ENCODE data around the gene RASAL2.
"Not testable (repeated sequence)": the region's sequence is repeated elsewhere in the genome, so short reads cannot be mapped to it uniquely, and the experiment has no call there.

The RASAL2 gene

DNA sequence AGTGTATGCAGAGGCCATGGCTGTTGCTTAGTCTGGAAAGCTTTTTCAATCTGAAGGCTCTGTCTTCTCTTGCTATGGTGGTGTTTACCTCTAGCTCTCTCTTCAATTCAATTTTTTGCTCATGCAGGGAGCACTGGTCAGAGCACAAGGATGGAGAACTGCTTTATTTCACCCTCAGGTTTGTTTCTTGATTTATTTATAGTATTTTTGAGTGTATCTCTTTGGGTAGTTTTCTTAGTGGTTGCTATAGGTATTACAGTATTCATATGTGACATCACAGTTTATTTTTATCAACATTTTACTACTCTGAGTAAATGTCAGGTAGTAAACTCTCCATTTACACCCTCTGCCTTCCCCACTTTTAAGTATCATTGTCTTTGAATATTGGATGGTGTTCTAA, 147.9 kb downstream of the RASAL2 start:
- no peak for DNase-seq

DNA sequence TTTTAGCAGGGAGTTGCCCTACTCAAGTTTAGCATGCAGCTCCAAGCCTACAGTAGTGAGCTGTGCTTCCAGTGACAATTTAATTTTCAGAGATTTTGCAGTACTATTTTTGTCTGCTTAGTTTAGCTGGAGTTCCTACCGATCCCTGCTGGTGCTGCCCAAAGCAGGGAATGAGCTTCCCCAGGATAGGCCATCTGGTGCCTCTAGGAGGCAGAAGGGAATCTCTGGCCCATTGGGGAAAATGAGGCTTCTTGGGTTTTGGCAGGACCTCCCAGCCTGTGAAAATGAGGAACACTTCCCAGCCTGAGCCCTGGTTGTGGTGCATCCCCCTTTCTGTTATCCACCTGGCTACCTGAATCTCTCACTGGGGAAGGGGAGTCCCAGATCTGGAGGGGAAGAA, 149.2 kb downstream of the RASAL2 start:
- no peak for DNase-seq

DNA sequence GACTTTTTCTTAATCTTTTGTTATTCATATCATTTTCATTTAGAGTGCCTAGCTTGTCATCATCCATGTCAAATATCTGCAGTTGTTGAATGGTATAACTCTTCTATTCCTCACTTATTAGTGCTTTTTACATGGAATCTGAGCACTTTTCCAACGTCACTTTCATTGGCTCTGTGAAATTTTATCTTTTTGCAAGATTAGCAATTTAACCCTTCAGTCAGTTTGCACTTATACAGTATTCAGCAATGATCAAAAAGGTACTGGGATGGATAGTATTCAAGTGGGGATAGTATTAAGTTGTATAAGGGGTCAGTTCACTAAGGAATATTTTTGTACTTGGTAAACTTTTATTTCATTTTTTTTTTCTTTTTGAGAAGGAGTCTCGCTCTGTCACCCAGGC, 150.0 kb downstream of the RASAL2 start:
- no peak for DNase-seq

DNA sequence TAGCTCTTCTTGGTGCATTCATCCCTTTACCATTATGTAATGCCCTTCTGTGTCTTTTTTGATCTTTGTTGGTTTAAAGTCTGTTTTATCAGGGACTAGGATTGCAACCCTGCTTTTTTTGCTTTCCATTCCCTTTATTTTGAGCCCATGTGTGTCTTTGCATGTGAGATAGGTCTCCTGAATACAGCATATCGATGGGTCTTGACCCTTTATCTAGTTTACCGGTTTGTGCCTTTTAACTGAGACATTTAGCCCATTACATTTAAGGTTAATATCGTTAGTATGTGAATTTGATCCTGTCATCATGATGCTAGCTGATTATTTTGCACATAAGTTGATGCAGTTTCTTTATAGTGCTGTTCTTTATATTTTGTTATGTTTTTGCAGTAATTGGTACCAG, 154.4 kb downstream of the RASAL2 start:
- not testable (repeated sequence) for DNase-seq

DNA sequence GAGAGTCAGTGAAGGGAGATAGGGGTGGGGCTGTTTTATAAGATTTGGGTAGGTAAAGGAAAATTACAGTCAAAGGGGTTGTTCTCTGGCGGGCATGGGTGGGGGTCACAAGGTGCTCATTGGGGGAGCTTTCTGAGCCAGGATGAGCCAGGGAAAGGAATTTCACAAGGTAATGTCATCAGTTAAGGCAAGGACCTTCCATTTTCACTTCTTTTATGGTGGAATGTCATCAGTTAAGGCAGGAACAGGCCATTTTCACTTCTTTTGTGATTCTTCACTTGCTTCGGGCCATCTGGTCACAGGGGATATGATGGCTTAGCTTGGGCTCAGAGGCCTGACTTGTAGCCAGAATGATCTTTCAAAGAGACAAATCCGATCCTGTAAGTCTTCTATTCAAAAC, 159.7 kb downstream of the RASAL2 start:
- not testable (repeated sequence) for DNase-seq

DNA sequence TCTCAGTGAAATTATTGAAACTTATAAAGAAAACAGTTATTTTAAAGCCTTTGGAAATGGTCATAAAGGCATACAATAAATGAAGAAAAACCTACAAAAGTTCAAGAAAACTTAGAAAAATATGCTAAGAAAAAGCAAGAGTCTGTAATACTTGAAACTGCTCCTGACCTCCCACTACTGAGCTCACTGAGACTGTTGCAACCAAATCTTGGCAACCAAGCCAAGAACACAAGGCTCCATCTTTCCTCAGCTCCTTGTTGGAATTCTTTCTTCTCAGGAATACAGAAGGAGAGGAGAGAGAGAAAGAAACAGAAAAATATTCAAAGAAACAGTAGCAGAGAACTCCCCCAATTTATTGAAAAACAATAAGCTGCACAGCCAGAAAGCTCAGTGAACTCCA, 160.5 kb downstream of the RASAL2 start:
- DNase-seq = no peak

DNA sequence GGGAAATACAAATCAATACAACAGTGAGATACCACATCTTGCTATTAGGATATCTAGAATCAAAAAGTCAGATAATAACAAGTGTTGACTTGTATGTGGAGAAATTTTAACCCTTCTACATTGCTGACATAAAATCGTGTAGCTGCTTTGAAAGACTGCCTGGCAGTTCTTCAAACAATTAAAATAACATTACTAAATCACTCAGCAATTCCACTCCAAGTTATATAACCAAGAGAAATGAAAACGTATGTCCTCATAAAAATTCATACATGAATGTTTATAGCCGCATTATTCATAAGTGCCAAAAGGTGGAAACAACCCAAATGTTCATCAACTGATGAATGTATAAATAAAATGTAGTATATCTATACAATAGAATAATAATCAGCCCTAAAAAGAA, 164.6 kb downstream of the RASAL2 start:
- DNase-seq = no peak

DNA sequence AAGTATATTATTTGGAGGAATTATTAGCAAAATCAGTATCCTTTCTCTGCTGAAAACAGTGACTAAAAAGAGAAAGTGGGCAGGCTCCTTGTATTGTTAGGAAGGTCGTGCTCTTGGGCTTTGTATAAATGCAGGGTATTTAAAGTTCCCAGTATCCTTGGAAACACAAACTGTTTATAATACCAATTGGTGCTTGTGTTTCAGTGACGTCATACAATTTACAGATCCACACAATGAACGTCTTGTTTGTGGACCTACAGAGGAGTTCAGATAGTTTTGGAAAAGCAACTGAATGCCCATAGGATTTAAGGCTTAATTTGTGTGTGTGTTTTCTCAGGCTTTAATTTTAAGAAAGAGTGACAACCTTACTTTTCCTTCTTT, 168.2 kb downstream of the RASAL2 start:
- no peak for DNase-seq

DNA sequence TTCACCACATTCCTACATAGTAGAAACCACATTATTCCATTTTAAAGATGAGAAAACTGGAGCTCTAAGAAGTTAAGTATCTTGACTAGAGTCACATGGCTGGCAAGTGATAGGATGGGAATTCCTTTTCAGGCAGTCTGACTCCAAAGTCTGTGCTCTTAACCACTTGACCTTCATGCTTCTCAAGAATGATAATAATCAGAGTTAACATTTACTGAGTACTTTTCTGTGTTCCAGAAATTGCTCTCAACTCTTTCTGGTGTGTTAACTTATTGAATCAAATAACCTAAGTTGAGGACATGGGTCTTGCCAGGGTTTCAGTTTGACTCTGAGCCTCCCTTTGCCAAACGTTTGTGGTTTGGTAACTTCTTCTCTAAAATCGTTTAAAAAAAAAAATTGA, 169.4 kb downstream of the RASAL2 start:
- DNase-seq = no peak

DNA sequence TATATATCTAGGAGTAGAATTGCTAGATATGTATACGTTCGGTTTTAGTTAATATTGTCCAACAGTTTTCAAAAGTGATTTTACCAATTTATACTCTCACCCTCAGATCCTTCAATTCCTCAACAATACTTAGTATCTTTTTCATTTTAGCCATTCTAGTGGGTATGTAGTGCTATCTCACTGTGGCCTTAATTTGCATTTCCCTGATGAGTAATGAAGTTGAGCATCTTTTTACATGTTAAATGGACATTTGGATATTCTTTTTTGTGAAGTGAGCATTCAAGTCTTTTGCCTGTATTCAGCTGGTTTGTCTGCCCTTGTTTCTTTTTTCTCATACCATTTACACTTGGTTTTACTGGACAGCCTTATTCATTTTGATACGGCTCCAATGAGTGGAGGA, 172.2 kb downstream of the RASAL2 start:
- no peak for DNase-seq

DNA sequence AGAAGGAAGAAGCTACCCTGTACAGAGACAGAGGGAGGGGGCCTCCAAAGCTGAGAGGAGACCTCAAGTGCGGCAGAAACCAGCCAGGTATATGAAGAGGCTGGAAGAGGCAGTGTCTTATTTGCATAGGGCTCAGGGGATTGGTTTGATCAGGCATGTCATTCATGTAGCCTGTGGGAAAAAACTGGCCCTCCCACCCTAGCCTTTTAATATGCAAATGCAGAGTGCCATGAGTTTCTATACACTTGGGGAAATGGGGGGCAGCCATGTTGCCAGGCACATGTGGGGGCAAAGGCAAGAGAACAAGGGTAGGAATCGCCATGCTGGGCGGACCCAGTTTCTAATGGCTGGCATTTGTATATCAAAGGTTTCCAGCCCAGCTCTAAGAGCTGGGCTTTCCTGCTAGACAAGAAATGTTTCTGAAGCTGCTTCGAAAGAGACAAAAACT, 172.7 kb downstream of the RASAL2 start:
- DNase-seq = no peak

DNA sequence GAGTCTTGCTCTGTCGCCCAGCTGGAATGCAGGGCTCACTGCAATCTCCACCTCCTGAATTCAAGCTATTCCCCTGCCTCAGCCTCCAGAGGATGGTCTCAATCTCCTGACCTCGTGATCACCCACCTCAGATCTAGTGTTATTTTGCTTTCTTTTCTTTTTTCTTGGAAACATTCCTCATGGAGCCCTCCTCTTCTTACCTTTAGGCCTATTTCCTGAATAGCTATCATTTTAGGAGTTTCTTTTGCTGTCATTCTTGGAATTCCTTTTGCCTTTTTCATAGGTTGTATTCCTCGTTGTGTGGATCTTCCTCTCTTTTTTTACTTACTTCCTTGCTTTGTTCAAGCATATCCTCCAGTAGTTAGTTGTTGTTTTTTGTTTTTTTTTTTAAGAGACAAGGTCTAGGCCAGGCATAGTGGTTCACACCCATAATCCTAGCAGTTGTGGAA, 173.8 kb downstream of the RASAL2 start:
- DNase-seq = no peak

DNA sequence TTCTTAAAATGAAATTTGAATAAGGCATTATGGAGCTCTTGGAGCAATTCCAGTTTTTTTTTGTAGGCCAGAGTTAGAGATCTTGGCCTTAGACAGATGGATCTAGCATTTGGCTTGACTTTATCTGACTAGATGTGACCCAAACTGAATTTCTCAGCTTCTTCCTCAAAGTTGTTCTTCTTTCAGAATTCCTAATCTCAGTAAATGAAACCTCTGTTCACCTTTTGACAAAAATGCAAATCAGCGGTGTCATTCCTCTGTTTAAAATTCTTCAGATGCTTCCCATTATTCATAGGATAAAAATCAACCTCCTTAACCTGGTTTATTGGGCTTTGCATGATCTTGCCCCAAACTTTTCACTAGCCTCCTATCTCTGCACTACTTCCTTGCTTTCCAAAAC, 177.6 kb downstream of the RASAL2 start:
- DNase-seq = no peak

DNA sequence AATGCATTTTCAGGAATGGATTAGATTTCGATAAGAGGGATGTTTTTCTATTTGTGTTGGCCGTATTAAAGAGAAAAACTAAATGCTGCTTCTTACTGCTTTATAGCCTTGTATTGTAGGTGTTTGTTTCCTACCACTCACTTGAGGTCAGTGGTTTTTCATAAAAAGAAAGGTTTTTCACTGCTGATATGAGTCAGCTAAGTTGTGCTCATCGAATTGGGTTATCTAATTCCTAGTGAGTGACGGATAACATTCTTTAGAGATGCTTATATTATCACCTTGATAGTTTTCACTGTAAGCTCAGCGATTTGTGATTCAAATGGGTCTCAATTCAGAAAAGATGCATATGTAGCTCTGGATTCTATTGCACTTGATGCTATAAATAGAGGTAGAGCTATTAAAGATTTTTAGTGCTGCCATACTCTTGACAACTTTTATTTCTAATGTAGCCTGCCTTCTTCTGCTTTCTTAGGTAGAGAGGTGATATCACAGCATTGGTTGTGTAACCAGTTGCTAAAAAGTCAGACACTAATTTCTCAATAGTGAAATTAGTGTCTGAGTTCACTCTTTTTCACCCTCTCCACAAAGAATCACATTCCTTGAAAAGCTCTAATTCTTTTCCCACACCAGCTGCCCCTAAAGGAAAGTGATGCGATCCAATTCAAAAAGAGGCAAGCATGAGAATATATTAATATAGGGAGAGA, 180.0 kb downstream of the RASAL2 start:
- DNase-seq = no peak

DNA sequence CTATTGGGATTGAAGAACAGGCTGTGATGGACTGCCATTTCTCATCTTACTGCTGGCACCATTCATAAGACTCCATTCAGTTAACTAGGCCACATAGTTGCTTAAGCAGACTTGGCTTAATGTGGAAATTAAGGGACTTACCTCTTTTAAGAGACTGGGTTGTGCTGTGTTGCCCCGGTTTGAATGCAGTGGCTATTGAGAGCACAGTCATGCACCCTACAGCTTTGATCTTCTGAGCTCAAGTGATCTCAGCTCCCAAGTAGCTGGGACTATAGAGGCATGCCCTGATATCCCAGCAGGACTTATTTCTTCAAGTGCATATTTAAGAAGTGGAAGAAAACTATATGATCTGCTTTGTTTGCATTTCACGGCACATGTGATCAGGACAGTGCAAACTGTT, 181.1 kb downstream of the RASAL2 start:
- no peak for DNase-seq

DNA sequence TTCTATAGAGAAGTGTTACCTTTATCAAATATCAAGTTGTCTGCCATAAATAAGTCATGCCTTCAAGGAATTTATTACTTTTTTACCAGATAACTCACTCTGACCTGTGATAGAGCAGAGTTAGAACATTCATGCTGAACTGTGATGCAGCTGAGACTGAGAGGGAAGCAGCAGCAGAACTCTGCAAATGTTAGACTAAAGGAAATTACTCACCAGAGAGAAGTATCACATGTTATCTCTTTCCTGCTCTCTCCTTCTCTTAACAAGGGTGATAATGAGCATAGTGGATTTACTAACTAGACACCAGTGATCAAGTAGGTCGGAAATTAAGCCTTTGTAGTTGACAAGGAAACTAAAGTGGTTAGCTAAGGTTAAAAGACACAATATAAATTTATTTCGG, 181.6 kb downstream of the RASAL2 start:
- DNase-seq = no peak

DNA sequence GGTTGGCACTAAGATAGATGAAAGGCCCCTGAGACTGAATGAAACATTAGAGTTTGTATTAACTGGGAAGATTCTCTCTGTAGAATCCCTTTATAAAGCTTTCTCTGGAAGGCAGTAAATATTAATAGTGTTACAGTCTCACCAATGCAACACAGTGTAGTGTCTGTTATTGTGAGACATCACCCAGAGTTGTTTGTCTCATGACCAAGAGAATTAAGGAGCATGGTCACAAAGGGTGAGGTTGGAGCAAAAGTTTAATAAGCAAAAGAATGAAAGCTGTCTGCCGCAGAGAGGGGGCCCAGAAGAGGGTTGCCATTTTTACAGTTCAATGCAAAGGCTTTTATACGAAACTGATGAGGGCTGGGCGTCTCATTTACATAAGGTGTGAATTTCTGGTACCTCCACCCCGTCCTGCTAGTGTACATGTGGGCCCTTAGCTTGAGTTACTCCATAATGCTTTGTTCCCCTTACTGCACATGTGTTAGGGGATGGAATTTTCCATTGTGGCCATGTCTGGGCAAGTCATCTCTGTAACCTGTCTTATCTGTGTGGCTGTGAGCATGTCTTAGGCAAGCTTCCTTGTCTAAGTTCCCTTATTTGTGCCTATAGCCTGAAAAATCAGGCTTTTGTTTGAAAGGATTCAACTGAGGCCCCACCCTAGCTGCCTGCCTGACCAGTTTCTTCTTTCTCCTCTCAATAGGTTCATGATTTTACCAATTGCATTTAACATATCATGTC, 184.1 kb downstream of the RASAL2 start:
- DNase-seq = no peak

DNA sequence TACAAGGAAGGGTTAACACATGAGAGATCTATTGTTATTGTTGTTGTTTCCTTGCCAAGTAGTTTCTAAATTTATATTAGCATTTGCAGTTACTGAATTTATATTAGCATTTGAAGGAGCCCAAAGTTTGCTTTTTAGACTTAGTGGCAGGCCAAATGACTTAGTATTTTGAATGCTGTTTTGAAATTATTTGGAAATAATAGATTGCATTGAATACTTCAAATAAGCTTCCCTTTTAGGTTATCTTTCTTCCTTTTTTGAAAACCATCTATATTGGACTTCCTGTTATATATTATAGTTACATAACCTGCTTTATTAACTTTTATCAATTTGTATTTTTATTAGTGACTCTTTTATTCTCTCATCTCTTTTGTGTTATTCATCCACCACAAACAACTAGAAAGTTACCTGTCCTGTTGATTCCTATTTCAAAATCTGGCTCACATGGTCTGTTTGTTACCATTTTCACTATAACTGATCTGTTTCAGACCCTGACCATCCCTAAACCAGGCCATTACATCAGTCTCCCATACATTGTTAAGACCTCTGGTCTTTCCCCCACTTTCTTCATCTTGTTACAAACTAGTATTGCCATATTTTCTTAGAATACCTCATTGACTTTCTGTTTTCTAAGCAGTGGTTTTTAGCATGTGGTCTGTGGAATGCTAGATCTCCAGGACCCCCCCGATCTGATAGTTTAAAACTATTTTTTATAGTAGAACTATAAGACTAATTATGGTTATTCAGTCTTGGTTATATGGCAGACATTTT, 185.2 kb downstream of the RASAL2 start:
- no peak for DNase-seq

DNA sequence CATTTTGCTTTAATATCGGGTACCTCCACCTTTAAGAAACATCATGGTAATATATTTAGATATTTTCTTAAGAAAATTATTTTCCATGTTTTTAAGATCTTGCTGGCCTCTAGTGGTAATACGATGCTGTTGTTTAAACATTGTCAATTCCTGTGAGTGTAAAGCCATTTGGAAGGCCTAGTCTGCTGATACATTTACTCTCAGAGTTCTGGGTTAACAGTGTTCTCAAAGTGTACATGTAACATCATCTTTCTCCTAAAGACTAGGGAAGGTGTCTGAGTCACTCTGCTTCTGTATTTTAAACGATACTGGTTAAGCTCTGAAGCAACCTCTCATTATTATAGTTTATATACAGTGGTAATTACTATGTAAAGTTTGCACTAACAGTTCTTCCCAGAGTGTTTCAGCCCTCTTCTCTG, 189.1 kb downstream of the RASAL2 start:
- DNase-seq = no peak

DNA sequence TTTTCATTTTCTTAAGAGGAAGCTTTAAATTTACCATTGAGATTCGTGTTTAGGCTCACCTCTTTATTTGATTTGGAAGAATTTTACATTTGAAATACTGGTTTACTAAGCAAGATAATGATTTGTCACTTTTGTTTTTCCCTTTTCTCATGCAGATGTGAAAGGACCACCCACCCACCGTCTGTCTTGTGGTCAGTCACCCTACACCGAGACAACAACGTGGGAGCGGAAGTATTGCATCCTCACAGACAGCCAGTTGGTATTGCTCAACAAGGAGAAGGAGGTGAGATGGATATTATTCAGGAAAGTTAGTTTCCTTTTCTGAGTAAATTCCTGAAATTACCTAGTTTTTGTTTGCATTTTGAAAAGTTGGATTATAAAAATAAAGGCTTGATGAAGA, 189.5 kb downstream of the RASAL2 start:
- DNase-seq = no peak

DNA sequence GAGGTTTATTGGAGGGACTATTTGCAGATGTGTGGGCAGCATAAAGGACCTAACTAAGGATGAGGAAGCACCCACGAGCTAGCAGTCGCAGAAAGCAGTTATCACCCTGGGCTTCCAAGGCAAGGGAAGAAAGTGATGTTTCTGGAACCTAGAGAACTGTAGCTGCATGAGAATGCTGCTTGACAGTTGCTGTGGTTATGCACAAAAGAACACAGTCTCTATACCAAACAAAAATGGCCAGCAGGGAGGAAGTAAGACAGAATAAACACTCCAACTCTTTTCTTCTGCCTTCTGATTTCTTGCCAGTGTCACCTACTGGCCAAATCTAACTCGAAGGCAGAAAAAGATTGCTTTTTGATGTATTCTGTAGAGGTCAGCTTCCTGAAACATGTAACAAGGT, 190.2 kb downstream of the RASAL2 start:
- DNase-seq = no peak

DNA sequence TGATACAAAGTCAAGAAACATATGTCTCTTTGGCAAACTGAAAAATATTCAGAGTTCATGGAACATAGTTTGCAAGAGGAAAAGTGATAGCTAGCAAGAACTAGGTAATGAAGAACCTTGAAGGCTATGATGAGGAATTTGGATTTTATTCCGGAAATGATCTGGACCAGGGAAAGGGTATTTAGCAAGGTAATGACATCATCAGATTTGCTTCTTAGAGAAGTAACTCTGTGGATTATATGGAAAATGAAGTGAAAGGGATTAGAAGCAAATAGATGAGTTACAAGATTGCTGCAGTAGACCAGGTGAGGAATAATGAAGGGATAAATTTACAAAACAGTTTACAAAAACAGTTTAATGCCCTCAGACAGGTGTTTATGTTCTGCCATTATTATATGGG, 197.3 kb downstream of the RASAL2 start:
- DNase-seq = no peak

DNA sequence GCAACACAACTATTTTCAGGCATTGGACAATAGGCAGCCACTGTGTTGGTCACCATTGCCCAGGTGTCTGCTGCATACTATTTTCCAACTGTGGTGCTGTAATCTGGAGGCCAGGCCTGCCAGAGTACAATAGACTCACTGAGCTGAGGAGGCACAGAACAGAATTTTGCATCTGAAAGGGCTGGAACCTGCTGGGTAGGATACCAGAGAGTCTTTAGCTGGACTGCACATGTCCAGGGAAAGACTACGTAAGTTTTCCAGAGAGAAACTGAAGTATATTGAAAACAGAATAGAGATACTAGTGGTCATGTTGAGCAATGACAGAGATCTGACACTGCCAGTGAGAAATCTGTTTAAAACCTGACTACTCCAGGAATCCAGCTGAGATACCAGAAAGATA, 200.8 kb downstream of the RASAL2 start:
- DNase-seq = no peak

DNA sequence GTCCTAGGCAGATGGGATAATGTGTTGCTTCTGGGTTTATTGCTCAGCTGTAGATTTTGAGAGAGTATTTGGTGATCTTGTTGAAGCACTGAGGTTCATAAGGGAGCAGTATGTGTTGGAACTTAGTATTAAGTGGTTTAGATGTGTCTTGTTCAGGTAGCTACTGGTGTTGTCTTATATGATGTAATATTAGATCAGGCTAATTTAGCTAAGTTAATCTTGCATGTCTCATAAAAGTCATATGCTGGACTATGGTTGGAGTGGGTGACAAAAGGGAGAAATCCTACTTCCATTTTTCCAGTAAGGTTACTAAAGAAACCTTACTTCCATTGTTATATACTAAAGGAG, 206.4 kb downstream of the RASAL2 start:
- DNase-seq = no peak

Measured in CD4-positive, alpha-beta T cell treated with Interleukin-15 for 1 hour (primary cell).